Measurements from ENCODE around the gene VWF.

The VWF gene

GRCh38 chr12:5965950-5966383, 158.5 kb downstream of the VWF start:
- Histone ChIP-seq H3K9me3 (ENCODE audit: low read length) (no peaks in the 10 kb centered on the region), H2AFZ (ENCODE audit: low read length) (no peak overlapping the region), H3K4me3 (ENCODE audit: low read depth, low read length, poor library complexity, severe bottlenecking) (no peak overlapping the region), H3K4me2 (ENCODE audit: low read length) (no peak overlapping the region), H3K4me1 (ENCODE audit: insufficient read depth, low read length, severe bottlenecking) (no peaks in the 10 kb centered on the region), H4K20me1 (ENCODE audit: insufficient read depth, low read length) (no peaks in the 10 kb centered on the region), H3K79me2 (ENCODE audit: insufficient read depth, low read length) (no peaks in the 10 kb centered on the region), H3K27me3 (ENCODE audit: insufficient read depth, low read length) (0 out of 2 replicates have a peak, but pooled peaks cover 4% of the 10 kb centered on the region), H3K27ac (ENCODE audit: low read depth, low read length, poor library complexity, severe bottlenecking) (no peak overlapping the region), H3F3A (ENCODE audit: insufficient read depth, low read length) (no peaks in the 10 kb centered on the region), H3K9me2 (ENCODE audit: low read depth, low read length) (no peaks in the 10 kb centered on the region), H3K36me3 (ENCODE audit: insufficient read depth, low read length) (no peaks in the 10 kb centered on the region), H3K9ac (ENCODE audit: low read length) (no peak overlapping the region)
- TF ChIP-seq EZH2 (IDR thresholded peaks at IDR 0.05; ENCODE audit: borderline replicate concordance, low read length) = no peak
- TF ChIP-seq CTCF (IDR thresholded peaks at IDR 0.05; ENCODE audit: low read length) = peak; percentile 73

DNA sequence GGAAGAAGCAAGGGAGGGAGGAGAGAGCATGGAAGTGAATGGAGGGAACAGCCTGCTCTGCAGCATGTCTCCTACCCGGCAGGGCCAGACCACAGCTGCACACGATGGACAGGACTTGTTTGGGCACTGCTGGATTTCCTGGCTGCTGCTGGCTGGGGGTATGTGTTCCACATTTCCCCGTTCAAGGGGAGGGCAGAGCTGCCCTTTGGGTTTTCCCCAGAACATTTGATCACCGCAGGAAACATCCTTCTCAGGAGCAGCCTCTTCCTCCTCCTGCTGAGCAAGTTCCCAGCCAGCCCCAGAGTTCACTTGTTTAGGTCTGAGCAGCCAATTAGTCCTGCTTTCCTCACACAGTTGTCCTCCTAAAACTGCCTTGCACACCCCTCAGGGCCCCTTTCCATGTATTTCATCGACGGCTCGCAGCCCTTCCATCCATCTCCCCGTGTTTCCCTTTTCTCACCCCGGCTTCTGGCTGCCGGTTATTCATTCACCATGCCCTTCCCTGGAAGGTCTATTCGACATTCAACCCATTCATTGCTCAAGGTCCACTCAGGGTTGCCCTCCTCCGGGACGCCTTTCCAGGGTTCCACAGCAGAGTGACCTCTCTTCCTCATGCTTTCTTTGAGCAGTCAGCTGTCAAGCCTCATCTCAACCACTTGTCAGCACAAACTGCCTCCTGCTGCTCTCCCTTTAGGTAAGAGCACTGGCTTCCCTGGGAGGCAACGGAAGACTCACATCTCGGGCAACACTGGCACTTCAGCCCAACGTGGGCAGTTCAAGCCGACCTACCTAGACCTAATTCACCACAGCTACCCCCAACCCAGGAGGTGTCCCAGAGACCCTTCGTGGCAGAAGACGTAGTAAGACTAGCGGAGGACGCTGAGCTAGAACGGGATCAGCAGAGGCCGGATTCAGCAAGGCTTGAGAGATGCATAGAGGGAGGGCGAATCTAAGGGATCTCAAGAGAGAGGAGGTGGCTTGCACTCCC, 159.3 kb downstream of the VWF start:
- TF ChIP-seq CTCF (IDR thresholded peaks at IDR 0.05; ENCODE audit: low read length) (no peak), EZH2 (IDR thresholded peaks at IDR 0.05; ENCODE audit: borderline replicate concordance, low read length) (no peak)
- 0 out of 2 replicates have a peak, but pooled peaks cover 4% of the 10 kb centered on the region for H3K27me3 ChIP-seq (ENCODE audit: insufficient read depth, low read length)
- no peak overlapping the region for H2AFZ ChIP-seq (ENCODE audit: low read length)
- no peaks in the 10 kb centered on the region for H3K36me3 ChIP-seq (ENCODE audit: insufficient read depth, low read length)
- no peak overlapping the region for H3K4me3 ChIP-seq (ENCODE audit: low read depth, low read length, poor library complexity, severe bottlenecking)
- no peaks in the 10 kb centered on the region for H3K79me2 ChIP-seq (ENCODE audit: insufficient read depth, low read length)
- no peak overlapping the region for H3K4me2 ChIP-seq (ENCODE audit: low read length)
- no peaks in the 10 kb centered on the region for H3K9me2 ChIP-seq (ENCODE audit: low read depth, low read length)
- no peak overlapping the region for H3K9ac ChIP-seq (ENCODE audit: low read length)
- H3K9me3 ChIP-seq (ENCODE audit: low read length) = no peaks in the 10 kb centered on the region
- H3K4me1 ChIP-seq (ENCODE audit: insufficient read depth, low read length, severe bottlenecking) = no peaks in the 10 kb centered on the region
- H3F3A ChIP-seq (ENCODE audit: insufficient read depth, low read length) = no peaks in the 10 kb centered on the region
- H3K27ac ChIP-seq (ENCODE audit: low read depth, low read length, poor library complexity, severe bottlenecking) = no peak overlapping the region
- H4K20me1 ChIP-seq (ENCODE audit: insufficient read depth, low read length) = no peaks in the 10 kb centered on the region

DNA sequence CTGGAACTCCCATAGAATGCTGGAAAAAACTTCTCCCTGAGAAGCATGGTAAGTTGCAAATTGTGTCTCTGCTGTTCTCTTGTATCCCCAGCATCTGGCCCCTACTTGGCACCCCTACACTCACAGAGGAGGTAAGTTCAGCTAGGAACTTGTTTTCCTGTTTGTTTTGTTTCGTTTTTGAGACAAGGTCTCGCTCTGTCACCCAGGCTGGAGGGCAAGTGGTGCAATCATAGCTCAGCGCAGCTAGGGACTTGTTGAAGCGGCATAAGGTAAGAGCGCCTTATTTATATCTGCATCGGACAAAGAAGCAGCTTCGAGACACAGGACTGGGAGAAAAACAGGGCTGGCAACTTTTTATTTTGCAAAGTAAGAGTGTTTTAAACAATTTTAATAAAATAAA, 161.0 kb downstream of the VWF start:
- Histone ChIP-seq H3K9me3 (ENCODE audit: low read length) (no peaks in the 10 kb centered on the region), H3K4me1 (ENCODE audit: insufficient read depth, low read length, severe bottlenecking) (no peaks in the 10 kb centered on the region), H3K36me3 (ENCODE audit: insufficient read depth, low read length) (no peaks in the 10 kb centered on the region), H3K9me2 (ENCODE audit: low read depth, low read length) (no peaks in the 10 kb centered on the region), H3K27me3 (ENCODE audit: insufficient read depth, low read length) (no peaks in the 10 kb centered on the region), H3K4me3 (ENCODE audit: low read depth, low read length, poor library complexity, severe bottlenecking) (no peak overlapping the region), H3K4me2 (ENCODE audit: low read length) (no peak overlapping the region), H3F3A (ENCODE audit: insufficient read depth, low read length) (no peaks in the 10 kb centered on the region), H3K9ac (ENCODE audit: low read length) (no peak overlapping the region), H3K27ac (ENCODE audit: low read depth, low read length, poor library complexity, severe bottlenecking) (no peak overlapping the region), H3K79me2 (ENCODE audit: insufficient read depth, low read length) (no peaks in the 10 kb centered on the region), H4K20me1 (ENCODE audit: insufficient read depth, low read length) (no peaks in the 10 kb centered on the region), H2AFZ (ENCODE audit: low read length) (no peak overlapping the region)
- TF ChIP-seq CTCF (IDR thresholded peaks at IDR 0.05; ENCODE audit: low read length) = no peak
- TF ChIP-seq EZH2 (IDR thresholded peaks at IDR 0.05; ENCODE audit: borderline replicate concordance, low read length) = no peak

Measured in OCI-LY1 (cell line).